HL-60/S4 (cell line): ENCODE data around the gene FBLN2.
"Not testable (repeated sequence)": the region's sequence is repeated elsewhere in the genome, so short reads cannot be mapped to it uniquely, and the experiment has no call there.

Experiments used
- in situ Hi-C: fragments of 300-500 bp; cut with MboI; formaldehyde crosslinking; loops from 2 replicates; pipeline ENCODE4 v1.14.3; 2022; ENCODE audit warnings: low sequenced_read_pairs

Gene FBLN2

GRCh38 chr3:13545952-13546454 lies 2.9 kb upstream of the FBLN2 start:
- in situ Hi-C loops, result no loop called here

GRCh38 chr3:13546667-13547171 lies 2.2 kb upstream of the FBLN2 start:
- in situ Hi-C loops, result no loop called here

- in situ Hi-C loops, result no loop called here
These were observed 1.1 kb upstream of the FBLN2 start for GRCh38 chr3:13547591-13548371.

- in situ Hi-C loops, result no loop called here
These were observed 898 bp downstream of the FBLN2 start for GRCh38 chr3:13549623-13550422.

GRCh38 chr3:13550423-13550690 lies 1.4 kb downstream of the FBLN2 start:
- in situ Hi-C loops, result no loop called here

GRCh38 chr3:13550791-13551360 lies 2.0 kb downstream of the FBLN2 start:
- in situ Hi-C loops, result no loop called here

- in situ Hi-C loops, result no loop called here
These were observed 4.1 kb downstream of the FBLN2 start for GRCh38 chr3:13552857-13553652.

GRCh38 chr3:13553686-13554085 lies 4.8 kb downstream of the FBLN2 start:
- in situ Hi-C loops, result no loop called here

GRCh38 chr3:13555753-13556152 lies 6.8 kb downstream of the FBLN2 start:
- in situ Hi-C loops, result no loop called here

- in situ Hi-C loops, result no loop called here
These were observed 7.3 kb downstream of the FBLN2 start for GRCh38 chr3:13556207-13556606.

GRCh38 chr3:13556917-13557316 lies 8.0 kb downstream of the FBLN2 start:
- in situ Hi-C loops, result no loop called here

- in situ Hi-C loops, result no loop called here
These were observed 8.5 kb downstream of the FBLN2 start for GRCh38 chr3:13557417-13557816.

GRCh38 chr3:13557926-13558325 lies 9.0 kb downstream of the FBLN2 start:
- in situ Hi-C loops, result no loop called here

GRCh38 chr3:13558651-13559050 lies 9.7 kb downstream of the FBLN2 start:
- in situ Hi-C loops, result no loop called here

- in situ Hi-C loops, result no loop called here
These were observed 11.0 kb downstream of the FBLN2 start for GRCh38 chr3:13559764-13560525.

- in situ Hi-C loops, result no loop called here
These were observed 12.5 kb downstream of the FBLN2 start for GRCh38 chr3:13561376-13561775.

GRCh38 chr3:13561967-13562366 lies 13.0 kb downstream of the FBLN2 start:
- in situ Hi-C loops, result no loop called here

GRCh38 chr3:13562421-13562820 lies 13.5 kb downstream of the FBLN2 start:
- in situ Hi-C loops, result not testable (repeated sequence)

GRCh38 chr3:13563321-13563720 lies 14.4 kb downstream of the FBLN2 start:
- in situ Hi-C loops, result no loop called here

- in situ Hi-C loops, result no loop called here
These were observed 15.0 kb downstream of the FBLN2 start for GRCh38 chr3:13563911-13564310.
